NCI-H1048 (cell line): Measurements from ENCODE around the gene SLC2A5.
"Not testable (repeated sequence)": the region's sequence is repeated elsewhere in the genome, so short reads cannot be mapped to it uniquely, and the experiment has no call there.

Experiments used
- DNase-seq: peaks from one replicate; lab custom pipeline; 2025; lab: John Stamatoyannopoulos, UW

The SLC2A5 gene

DNA sequence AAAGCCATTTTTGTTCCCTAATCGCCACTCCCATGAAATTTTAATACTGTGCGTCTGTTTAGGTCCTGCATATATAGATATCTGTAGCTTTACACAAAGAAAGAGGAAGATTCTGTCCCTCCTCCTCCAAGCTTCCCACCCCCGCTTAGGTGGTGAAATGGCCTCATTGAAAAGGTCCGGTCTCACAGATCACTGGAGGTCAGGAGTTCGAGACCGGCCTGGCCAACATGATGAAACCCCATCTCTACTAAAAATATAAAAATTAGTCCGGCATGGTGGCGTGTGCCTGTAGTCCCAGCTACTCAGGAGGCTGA is 64.1 kb downstream of the SLC2A5 start:
- DNase-seq = no peak

DNA sequence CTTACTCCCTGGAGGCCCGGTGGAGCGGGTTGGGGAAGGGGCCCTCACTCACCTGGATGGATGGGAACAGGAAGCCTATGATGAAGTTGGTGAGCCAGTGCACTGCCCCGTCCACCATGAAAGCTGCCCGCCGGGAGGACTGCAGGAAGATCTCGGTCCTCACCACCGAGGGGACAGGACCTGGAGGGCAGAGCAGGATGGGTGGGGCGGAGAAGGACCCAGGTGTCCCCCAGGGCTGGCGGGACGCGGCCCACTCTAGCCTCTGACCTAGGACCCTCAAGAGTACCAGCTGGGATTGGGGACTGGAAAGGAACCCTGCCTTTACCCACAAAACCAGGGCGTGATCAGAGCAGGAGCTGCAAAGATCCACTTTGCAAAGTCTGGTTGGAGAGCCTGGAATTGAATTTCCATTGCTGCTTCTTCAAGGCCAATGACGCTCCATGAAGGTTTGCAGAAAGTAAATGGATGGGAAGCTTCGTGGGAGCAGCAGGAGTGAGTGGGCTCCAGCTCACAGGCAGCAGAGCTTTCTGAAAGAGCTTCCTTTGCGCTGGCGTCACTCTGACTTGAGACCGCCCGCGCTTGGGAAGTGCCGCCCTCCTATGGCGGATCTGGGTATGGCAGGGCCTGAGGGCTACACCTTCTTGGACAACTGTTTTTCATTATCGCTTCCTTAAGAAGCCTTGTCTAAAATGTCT is 64.6 kb downstream of the SLC2A5 start:
- DNase-seq = no peak

DNA sequence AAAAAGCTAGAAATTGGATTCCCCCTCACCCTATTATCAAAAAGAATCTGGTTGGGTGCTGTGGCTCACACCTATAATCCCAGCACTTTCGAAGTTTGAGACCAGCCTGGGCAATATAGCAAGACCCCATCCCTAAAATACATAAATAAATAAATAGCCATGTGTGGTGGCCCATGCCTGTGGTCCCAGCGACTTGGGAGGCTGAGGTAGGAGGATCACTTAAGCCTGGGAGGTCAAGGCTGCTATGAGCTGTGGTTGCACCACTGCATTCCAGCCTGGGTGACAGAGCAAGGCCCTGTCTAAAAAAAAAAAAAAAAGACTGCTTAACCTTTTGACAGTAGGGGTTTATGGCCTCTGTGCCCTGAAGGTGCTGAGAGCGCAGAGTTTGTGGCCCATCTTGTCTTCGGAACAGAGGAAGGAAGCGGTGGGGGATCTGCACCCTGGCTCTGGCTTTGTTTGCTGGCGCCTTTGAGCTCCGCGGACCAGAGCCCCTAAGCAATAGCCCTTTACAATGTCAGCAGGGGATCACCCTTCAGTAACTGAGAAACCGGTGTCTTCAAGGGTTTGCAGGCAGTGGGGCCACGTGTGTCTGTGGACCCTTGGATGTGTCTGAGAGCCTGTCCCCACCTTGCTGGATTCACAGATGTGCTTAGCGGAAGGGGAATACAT is 65.3 kb downstream of the SLC2A5 start:
- DNase-seq = no peak

DNA sequence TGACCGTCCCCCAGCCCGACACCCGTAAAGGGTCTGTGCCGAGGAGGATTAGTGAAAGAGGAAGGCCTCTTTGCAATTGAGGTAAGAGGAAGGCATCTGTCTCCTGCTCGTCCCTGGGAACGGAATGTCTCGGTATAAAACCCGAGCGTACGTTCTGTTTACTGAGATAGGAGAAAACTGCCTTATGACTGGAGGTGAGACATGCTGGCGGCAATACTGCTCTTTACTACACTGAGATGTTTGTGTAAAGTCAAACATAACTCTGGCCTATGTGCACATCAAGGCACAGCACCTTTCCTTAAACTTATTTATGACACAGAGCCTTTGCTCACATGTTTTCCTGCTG is 67.2 kb downstream of the SLC2A5 start:
- DNase-seq = not testable (repeated sequence)

DNA sequence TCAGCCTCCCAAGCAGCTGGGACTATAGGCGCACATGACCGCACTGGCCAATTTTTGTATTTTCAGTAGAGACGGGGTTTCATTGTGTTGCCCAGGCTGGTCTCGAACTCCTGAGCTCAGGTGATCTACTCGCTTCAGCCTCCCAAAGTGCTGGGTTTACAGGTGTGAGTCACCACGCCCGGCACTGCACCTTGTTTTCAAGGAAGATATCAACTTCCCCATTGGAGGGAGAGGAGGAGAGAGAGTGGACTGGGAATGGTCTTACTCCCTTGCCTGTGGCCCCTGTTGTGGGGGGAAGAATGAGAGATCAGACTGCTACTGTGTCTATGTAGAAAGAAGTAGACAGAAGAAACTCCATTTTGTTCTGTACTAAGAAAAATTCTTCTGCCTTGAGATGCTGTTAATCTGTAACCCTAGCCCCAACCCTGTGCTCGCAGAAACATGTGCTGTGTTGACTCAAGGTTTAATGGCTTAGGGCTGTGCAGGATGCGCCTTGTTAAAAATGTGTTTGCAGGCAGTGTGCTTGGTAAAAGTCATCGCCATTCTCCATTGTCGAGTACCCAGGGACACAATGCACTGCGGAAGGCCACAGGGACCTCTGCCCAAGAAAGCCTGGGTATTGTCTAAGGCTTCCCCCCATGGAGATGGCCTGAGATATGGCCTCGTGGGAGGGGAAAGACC is 67.8 kb downstream of the SLC2A5 start:
- not testable (repeated sequence) for DNase-seq

DNA sequence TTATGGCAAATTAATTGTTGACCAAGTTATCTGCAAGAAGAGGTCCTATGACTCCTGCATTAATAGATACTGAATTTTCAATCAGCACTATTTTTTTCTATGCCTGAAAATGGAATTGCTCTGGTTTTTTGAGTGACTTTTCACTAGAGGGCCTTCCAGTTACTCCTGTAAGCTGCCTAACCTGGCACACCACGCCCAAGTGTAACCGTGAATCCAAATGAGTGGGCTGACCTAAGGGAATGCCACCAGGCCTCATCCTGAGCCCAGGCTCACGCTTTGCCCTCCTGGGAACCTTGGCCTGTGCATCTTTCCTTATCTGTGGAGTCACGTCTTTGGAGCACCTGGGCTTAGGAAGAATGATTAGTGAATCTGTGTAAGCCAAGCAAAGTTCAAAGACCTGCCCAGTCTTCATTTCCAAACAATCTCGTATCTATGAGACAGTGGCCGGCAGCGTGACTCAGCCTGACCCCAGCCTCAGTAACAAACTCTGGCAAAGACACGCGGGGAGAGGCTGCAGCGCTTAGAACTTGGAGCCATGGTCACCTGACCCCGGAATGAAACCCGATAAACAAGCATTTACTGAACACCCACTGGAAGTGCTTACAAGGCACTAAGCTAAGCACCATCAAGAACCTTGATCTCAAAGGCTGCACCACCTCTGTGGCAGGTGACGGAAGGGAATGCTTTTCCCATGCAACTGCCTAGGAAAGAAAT is 75.3 kb downstream of the SLC2A5 start:
- not testable (repeated sequence) for DNase-seq

DNA sequence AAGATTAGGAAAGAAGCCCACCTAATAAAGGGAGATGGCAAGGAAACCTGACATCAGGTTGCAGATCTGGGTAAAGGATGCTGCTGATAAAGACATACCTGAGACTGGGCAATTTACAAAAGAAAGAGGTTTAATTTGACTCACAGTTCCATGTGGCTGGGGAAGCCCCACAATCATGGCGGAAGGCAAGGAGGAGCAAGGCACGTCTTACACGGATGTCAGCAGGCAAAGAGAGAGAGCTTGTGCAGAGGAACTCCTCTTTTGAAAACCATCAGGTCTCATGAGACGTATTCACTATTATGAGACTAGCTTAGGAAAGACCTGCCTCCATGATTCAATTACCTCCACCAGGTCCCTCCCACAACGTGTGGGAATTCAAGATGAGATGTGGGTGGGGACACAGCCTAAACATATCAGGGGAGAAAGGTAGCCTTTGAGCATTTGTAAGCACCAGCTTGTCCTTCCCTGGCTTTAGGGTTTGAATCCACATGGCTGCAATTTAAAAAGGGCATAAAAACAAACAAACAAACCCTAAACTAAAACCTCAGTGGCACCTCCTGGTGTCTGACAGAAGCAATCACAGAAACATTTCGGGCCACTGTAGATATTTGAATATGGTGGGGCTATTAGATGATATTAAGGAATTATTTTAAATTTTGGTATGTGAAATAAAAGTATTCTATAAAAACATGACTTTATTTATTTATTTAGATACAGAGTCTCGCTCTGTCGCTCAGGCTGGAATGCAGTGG is 76.3 kb downstream of the SLC2A5 start:
- no peak for DNase-seq

DNA sequence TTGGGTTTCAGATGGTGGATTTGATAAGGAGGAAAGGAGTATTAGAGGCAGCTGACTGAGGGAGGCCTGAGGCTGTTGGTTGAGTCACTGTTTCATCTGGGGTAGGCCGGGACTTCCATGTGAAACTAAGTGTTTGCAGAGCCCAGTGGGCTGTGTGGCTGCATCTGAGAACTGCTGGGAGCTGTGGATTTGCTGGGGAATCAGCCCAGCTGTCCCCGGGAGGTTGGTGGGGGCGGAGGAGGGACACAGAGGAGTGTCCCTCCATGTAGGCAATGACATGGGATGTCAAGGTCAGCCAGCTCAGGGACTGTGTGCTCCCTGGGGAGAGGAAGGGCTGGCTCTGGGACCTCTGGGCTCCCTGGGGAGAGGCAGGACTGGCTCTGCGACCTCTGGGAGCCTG is 79.6 kb downstream of the SLC2A5 start:
- no peak for DNase-seq

DNA sequence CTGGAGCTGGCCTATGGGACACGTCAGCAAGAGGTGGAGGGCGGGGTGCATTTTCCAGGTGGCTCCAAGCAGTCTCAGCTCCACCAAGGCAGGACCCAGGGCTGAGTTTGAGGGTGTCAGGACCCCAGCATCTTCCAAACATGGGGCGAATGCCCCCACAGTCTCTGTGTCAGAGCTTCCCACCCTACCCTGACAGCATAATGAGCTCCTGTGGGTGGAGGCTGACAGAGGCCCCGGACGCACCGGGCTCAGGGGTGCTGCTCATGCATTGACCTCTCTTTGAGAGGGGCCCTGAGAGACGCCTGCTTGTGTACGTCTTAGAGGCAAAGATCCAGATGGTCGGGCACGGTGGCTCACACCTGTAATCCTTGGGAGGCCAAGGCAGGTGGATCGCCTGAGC is 80.4 kb downstream of the SLC2A5 start:
- no peak for DNase-seq

DNA sequence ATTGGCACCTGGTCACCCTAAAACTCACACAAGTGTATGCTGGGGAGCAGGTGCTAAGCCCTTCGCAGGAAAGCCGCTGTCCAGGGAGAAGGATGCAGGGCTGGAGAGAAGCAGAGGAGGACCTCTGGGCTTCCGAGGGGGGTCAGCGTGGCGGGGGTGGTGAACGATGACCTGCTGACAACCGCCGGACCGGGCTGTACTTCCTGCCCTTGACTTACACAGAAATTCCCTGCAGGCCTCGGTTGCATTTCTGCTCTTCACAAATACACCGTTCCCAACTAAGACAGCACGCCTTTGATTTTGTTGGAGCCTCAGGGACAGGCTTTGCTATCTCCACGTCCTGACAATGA is 80.8 kb downstream of the SLC2A5 start:
- no peak for DNase-seq

DNA sequence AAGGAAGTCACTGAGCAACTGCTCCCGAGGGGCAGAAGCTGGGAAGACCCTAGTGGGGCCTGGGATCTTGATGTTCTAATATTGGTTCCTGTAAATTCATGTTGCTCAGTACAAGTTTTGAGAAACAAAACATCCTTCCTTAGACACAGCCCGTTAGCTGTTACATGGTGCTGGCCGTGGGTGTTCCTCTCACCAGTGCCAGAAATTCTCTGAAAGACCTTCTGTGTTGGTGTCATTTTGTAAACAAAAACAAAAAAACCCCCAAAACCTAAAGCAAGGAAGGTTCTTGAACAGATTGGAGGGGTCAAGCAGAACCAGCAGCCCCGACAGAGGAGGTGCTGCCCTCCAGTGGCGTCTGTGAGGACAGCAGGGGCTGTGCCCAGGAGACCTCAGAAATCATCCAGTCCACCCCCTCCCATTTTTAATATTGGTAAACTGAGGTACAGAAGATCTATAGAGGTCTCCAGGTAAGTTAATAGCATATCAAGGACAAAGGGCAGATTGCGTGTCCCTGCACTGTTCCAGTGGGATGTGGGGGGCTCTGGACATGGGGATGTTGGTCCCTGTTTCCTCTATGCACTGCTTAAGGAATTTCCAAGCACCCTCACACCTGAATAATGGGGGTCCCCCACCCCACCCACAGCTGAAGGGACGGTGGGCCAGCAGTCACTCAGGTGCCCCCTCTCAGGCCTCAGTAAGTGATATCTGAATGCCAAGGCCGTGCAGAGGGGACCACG is 81.4 kb downstream of the SLC2A5 start:
- no peak for DNase-seq

DNA sequence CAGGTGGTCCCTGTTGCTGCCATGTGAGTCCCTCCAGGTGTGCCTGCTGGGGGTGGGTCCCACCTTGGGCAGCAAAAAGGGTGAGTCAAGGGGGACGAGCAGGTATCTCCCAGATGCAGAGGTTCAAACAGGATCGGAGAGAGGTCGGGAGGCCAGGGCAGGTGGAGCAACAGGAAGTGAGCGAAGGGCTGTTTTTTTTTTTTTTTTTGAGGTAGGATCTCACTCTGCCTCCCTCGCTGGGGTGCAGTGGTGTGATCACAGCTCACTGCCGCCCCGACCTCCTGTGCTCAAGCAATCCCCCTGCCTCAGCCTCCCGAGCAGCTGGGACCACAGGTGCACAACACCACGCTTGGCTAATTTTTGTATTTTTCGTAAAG is 82.6 kb downstream of the SLC2A5 start:
- DNase-seq = no peak

DNA sequence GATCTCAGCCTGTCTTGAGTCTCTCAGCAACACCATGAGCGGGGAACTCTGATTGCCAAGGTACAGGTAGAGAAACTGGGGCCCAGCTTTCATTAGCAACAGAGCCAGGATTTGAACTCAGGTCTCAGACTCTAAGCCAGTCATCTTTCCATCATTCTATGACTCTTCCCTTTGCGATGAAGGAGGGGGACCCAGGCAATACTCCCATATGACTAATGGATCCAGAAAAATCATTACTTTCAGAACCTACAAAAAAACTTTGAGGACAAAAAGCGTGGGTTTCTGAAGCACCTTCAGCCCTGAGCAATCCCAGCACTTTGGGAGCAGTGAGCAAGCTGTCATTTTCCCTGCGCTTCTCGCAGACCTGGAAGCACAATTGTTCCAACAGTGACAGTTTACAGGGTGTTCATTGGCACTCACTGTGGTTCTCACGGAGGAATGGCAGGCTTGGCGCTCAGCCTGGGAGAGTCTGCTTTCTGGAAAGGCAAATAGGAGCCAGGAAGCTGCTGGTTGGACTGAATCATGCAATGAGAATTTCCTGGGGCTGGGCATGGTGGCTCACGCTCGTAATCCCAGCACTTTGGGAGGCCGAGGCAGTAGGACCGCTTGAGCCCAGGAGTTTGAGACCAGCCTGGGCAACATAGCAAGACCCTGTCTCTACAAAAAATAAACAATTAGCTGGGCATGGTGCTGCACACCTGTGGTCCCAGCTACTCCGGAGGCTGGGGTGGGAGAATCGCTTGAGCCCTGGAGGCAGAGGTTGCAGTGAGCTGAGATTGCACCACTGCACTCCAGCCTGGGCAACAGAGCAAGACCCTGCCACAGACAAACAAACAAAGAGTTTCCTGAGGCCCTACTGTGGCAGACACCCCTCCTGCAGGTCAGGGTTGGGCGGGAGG is 83.3 kb downstream of the SLC2A5 start:
- DNase-seq = no peak
